GM19372 (cell line): ENCODE results near the gene ZFX.
A peak's percentile ranks its signal among the peaks of the same experiment; 100 is the strongest.
"Not testable (repeated sequence)": the region's sequence is repeated elsewhere in the genome, so short reads cannot be mapped to it uniquely, and the experiment has no call there.

Experiments
- ATAC-seq: cut with Tn5 transposase; IDR thresholded peaks from one replicate; pipeline ENCODE4 v1.9.1; 2021; ENCODE audit warnings: mild to moderate bottlenecking, low read depth, moderate library complexity; ENCODE audit not compliant: unreplicated experiment

Gene ZFX

GRCh38 chrX:24149351-24150050 is at the start of gene ZFX:
Gene ZFX, plus strand, starts transcription at chrX:24149729. Its CDS starts 23,014 bp downstream, at chrX:24172743.
- peak; percentile 38 for ATAC-seq

- no peak for ATAC-seq
Observed at GRCh38 chrX:24100713-24101112, 48.8 kb upstream of the ZFX start.

- ATAC-seq, result no peak
Observed at GRCh38 chrX:24110069-24110468, 39.5 kb upstream of the ZFX start.

- no peak for ATAC-seq
Observed at GRCh38 chrX:24113181-24113580, 36.3 kb upstream of the ZFX start.

GRCh38 chrX:24117258-24117657 is 32.3 kb upstream of the ZFX start:
- no peak for ATAC-seq

- ATAC-seq, result no peak
Observed at GRCh38 chrX:24124244-24124799, 25.2 kb upstream of the ZFX start.

- ATAC-seq, result no peak
Observed at GRCh38 chrX:24125028-24125612, 24.4 kb upstream of the ZFX start.

- ATAC-seq, result no peak
Observed at GRCh38 chrX:24131476-24131875, 18.1 kb upstream of the ZFX start.

GRCh38 chrX:24133312-24133711 is 16.2 kb upstream of the ZFX start:
- ATAC-seq, result no peak

GRCh38 chrX:24135768-24136167 is 13.8 kb upstream of the ZFX start:
- not testable (repeated sequence) for ATAC-seq

- no peak for ATAC-seq
Observed at GRCh38 chrX:24137192-24137591, 12.3 kb upstream of the ZFX start.

GRCh38 chrX:24143982-24144381 is 5.5 kb upstream of the ZFX start:
- ATAC-seq, result not testable (repeated sequence)

GRCh38 chrX:24144528-24144927 is 5.0 kb upstream of the ZFX start:
- no peak for ATAC-seq

GRCh38 chrX:24145303-24146186 is 4.0 kb upstream of the ZFX start:
- ATAC-seq, result no peak

- ATAC-seq, result no peak
Observed at GRCh38 chrX:24146283-24146949, 3.1 kb upstream of the ZFX start.

- no peak for ATAC-seq
Observed at GRCh38 chrX:24147165-24147564, 2.4 kb upstream of the ZFX start.

GRCh38 chrX:24148121-24148520 is 1.4 kb upstream of the ZFX start:
- ATAC-seq, result no peak

GRCh38 chrX:24148535-24149350 is 786 bp upstream of the ZFX start:
- no peak for ATAC-seq

GRCh38 chrX:24150051-24150790 is 692 bp downstream of the ZFX start:
- peak; percentile 69 for ATAC-seq
